Fibroblast of the aortic adventitia (primary cell): ENCODE results near the gene ANKRD11. TPM values are rescaled to one million over a fixed set of nuclear protein-coding genes. Genes with fewer than 3 reads are reported as not detected.

ENCODE experiments used
- DNase-seq: peaks from one replicate; pipeline ENCODE4 v3.0.0-alpha.2; 2010; ENCODE audit warnings: low read depth
- H3K4me3 ChIP-seq: 2 replicates; pipeline ENCODE4 v1.5.1; 2011; ENCODE audit warnings: low read depth, mild to moderate bottlenecking, control low read depth, low read length, moderate library complexity
- total RNA-seq: library from RNA; depleted of rRNA; stranded (reverse); fragments of >200 nt; gene quantifications from 2 replicates; pipeline ENCODE4 v1.2.3, GENCODE V29; 2012; ENCODE audit warnings: low replicate concordance
- TF ChIP-seq, protein P1 (sequence below): IDR thresholded peaks from 2 replicates; pipeline ENCODE4 v1.5.1; 2011; ENCODE audit warnings: mild to moderate bottlenecking, low read length, control low read depth, inconsistent platforms; ENCODE audit not compliant: insufficient read depth

Gene ANKRD11
- total RNA-seq, 1 donor = 78.9 TPM

GRCh38 chr16:89361751-89362539 is 128.4 kb downstream of the ANKRD11 start:
- no peak for DNase-seq
- TF ChIP-seq, protein P1, sequence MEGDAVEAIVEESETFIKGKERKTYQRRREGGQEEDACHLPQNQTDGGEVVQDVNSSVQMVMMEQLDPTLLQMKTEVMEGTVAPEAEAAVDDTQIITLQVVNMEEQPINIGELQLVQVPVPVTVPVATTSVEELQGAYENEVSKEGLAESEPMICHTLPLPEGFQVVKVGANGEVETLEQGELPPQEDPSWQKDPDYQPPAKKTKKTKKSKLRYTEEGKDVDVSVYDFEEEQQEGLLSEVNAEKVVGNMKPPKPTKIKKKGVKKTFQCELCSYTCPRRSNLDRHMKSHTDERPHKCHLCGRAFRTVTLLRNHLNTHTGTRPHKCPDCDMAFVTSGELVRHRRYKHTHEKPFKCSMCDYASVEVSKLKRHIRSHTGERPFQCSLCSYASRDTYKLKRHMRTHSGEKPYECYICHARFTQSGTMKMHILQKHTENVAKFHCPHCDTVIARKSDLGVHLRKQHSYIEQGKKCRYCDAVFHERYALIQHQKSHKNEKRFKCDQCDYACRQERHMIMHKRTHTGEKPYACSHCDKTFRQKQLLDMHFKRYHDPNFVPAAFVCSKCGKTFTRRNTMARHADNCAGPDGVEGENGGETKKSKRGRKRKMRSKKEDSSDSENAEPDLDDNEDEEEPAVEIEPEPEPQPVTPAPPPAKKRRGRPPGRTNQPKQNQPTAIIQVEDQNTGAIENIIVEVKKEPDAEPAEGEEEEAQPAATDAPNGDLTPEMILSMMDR = no peak
- no peak overlapping the region for H3K4me3 ChIP-seq

DNA sequence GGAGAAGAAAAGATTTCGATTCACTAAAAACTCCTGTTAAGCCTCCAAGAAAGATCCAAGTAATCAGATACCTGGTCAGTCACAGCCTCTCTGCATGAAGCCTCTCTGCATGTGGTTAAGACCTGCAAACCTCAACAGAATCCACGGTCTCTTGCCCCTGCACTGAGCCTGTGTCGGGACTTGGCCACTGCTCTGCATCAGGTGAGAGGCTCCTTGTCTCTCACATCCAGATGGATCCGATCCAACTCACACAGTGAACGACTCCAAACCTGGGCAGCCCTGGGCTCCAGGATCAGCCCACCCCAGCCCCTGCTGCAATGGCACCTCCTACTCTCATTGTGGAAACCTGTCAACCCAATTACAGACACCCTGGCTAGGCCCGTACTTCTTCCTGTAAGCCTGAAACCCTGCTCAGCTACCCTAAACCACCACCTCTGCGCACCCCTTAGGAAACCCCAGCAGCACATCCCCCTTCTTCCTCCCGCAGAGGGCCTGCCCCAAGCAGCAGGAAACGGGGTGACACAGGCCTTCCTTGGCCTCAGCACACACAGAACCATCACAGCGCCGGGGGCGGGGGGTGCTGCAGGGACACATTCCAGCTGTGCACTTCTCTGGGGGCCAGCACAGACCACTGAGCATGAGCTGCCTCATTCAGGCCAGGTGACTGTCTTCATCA is 129.5 kb downstream of the ANKRD11 start:
- TF ChIP-seq, protein P1 = no peak
- no peak overlapping the region for H3K4me3 ChIP-seq
- no peak for DNase-seq

GRCh38 chr16:89359264-89360147 is 130.9 kb downstream of the ANKRD11 start:
- DNase-seq = peak; percentile 36
- TF ChIP-seq, protein P1 = no peak
- no peak overlapping the region for H3K4me3 ChIP-seq

- TF ChIP-seq, protein P1 = no peak
- no peak for DNase-seq
These were observed 132.0 kb downstream of the ANKRD11 start for GRCh38 chr16:89358030-89359005.

DNA sequence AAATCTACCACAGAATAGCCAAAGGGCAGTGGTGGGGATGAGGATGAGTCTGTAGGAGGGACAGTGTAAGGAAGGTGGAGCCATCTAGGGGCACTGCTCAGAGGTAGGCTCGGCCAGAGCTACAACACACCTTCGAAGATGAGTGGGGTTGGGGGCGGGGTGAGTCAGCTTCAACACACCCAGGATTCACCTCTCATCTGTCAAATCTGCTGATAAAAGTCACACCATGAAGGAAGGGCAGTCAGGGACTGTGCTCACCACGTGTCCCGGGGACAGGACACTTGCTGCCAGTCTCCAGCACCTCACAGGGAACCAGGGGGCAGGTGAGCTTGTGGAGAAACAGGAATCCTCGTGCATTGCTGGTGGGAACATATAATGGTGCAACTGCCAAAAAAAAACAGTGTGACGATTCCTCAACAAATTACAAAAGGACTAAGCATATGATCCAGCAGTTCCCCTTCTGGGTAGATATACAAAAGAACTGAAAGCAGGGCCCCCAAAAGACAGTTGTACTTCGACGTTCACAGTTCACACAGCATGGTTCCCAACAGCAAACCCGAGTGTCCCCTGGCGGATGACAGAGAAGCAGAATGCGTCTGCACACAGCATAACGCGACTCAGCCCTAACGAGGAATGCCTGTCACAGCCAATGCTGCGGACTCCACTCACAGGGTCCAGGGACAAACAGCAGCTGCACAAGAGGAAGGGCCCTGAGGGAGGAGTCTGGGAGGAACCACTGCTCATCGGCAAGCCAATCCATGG is 133.1 kb downstream of the ANKRD11 start:
- TF ChIP-seq, protein P1 = no peak
- no peak overlapping the region for H3K4me3 ChIP-seq
- no peak for DNase-seq

More at GRCh38 chr16:89358030-89359005, 132.0 kb downstream of the ANKRD11 start:
- H3K4me3 ChIP-seq = no peak overlapping the region
